PC-3 (cell line): ENCODE measurements around the gene GABBR2. TPM values are rescaled to one million over a fixed set of nuclear protein-coding genes. Genes with fewer than 3 reads are reported as not detected.

Experiments
- ATAC-seq: fragments of 200-7000 bp; cut with Tn5 transposase; 2 replicates; pipeline ENCODE4 v1.9.1; 2020; ENCODE audit warnings: mild to moderate bottlenecking, moderate library complexity
- BruUV-seq: library from RNA; stranded (reverse); fragments of 400-500 nt; replicated peaks from 2 replicates; lab custom pipeline; 2021; lab: Mats Ljungman, UMichigan
- CTCF ChIA-PET: fragments of 300-600 bp; sonication (Branson Sonifier 250); formaldehyde crosslinking; loops from one replicate; lab custom pipeline; 2022; ENCODE audit warnings: antibody characterized with exemption; lab: Charles Lee
- POLR2A ChIA-PET: fragments of 300-600 bp; sonication (Branson Sonifier 250); formaldehyde crosslinking; loops from one replicate; lab custom pipeline; 2022; ENCODE audit warnings: antibody characterized with exemption; ENCODE audit not compliant: unreplicated experiment; lab: Charles Lee
- DNase-seq: peaks from one replicate; pipeline ENCODE4 v3.0.0-alpha.2; 2015
- H2AFZ ChIP-seq: fragments of 300-600 bp; sonication (generic); 2 replicates; pipeline ENCODE4 v1.6.0; 2016; ENCODE audit warnings: antibody characterized with exemption, low read length
- H3F3A ChIP-seq: fragments of 300-600 bp; sonication (generic); one replicate; pipeline ENCODE4 v1.6.0; 2017; ENCODE audit warnings: antibody characterized with exemption, low read length, control low read depth, mild to moderate bottlenecking; ENCODE audit not compliant: unreplicated experiment
- H3K27ac ChIP-seq: fragments of 300-600 bp; sonication (generic); 2 replicates; pipeline ENCODE4 v1.5.1; 2016; ENCODE audit warnings: mild to moderate bottlenecking, low read length
- H3K27me3 ChIP-seq: fragments of 300-600 bp; sonication (generic); 2 replicates; pipeline ENCODE4 v1.6.1; 2016; ENCODE audit warnings: low read length, mixed read lengths
- H3K36me3 ChIP-seq: fragments of 300-600 bp; sonication (generic); 2 replicates; pipeline ENCODE4 v1.6.1; 2016; ENCODE audit warnings: low read depth, mixed run types, low read length, mixed read lengths
- H3K4me1 ChIP-seq: fragments of 300-600 bp; sonication (generic); 2 replicates; pipeline ENCODE4 v1.5.1; 2016; ENCODE audit warnings: low read length; ENCODE audit not compliant: insufficient read depth
- H3K4me2 ChIP-seq: fragments of 300-600 bp; sonication (generic); 2 replicates; pipeline ENCODE4 v1.6.0; 2016; ENCODE audit warnings: low read length
- H3K4me3 ChIP-seq: fragments of 300-600 bp; sonication (generic); 2 replicates; pipeline ENCODE4 v1.5.1; 2016; ENCODE audit warnings: mild to moderate bottlenecking, low read length, mixed read lengths
- H3K79me2 ChIP-seq: fragments of 300-600 bp; sonication (generic); 2 replicates; pipeline ENCODE4 v1.6.1; 2017; ENCODE audit warnings: low read length, mixed read lengths
- H3K9ac ChIP-seq: fragments of 300-600 bp; sonication (generic); 2 replicates; pipeline ENCODE4 v1.6.0; 2016; ENCODE audit warnings: mild to moderate bottlenecking, low read length
- H3K9me2 ChIP-seq: fragments of 300-600 bp; sonication (generic); replicated peaks from 2 replicates; pipeline ENCODE4 v1.6.1; 2016; ENCODE audit warnings: mixed run types, low read length, mixed read lengths
- H3K9me3 ChIP-seq: fragments of 300-600 bp; sonication (generic); 2 replicates; pipeline ENCODE4 v1.6.1; 2016; ENCODE audit warnings: low read length, mixed read lengths
- H4K20me1 ChIP-seq: fragments of 300-600 bp; sonication (generic); 2 replicates; pipeline ENCODE4 v1.6.1; 2016; ENCODE audit warnings: low read length, mixed read lengths
- EZH2 ChIP-seq: fragments of 300-600 bp; sonication (generic); IDR thresholded peaks from one replicate; pipeline ENCODE4 v1.6.1; 2017; ENCODE audit warnings: antibody characterized with exemption, mild to moderate bottlenecking, low read length; ENCODE audit not compliant: unreplicated experiment
- EZH2phosphoT487 ChIP-seq: fragments of 300-600 bp; sonication (generic); IDR thresholded peaks from 2 replicates; pipeline ENCODE4 v1.6.1; 2018; ENCODE audit warnings: mild to moderate bottlenecking, antibody characterized with exemption, low read length, borderline replicate concordance
- intact Hi-C: fragments of 100-400 bp; cut with micrococcal nuclease; formaldehyde crosslinking; loops from 2 replicates; pipeline ENCODE4 v1.9.0; 2023
- total RNA-seq: library from RNA; depleted of rRNA; stranded (reverse); fragments of >200 nt; gene quantifications from 2 replicates; pipeline ENCODE4 v1.2.3, GENCODE V29; 2014
- TF ChIP-seq, protein P1 (sequence below): fragments of 300-600 bp; sonication (generic); conservative IDR thresholded peaks from 2 replicates; pipeline ENCODE4 v1.5.1; 2017; ENCODE audit warnings: antibody characterized with exemption, low read depth, mild to moderate bottlenecking, low read length

Gene GABBR2
- total RNA-seq, 1 experiment from 2014 or later: 0.44 TPM

- ChIA-PET POLR2A (no interaction called here), CTCF (no interaction called here)
- no peak overlapping the region for H3K9ac ChIP-seq
- no peaks in the 10 kb centered on the region for H3K9me2 ChIP-seq
- H3K27me3 ChIP-seq: no peaks in the 10 kb centered on the region
- H3K4me1 ChIP-seq: peaks cover 6% of the 10 kb centered on the region
- no peaks in the 10 kb centered on the region for H3F3A ChIP-seq
- no peaks in the 10 kb centered on the region for H3K79me2 ChIP-seq
- H3K27ac ChIP-seq: no peak overlapping the region
- no TSS peak for BruUV-seq
- no peak for TF ChIP-seq EZH2phosphoT487
- no peak for TF ChIP-seq EZH2
- TF ChIP-seq, protein P1, sequence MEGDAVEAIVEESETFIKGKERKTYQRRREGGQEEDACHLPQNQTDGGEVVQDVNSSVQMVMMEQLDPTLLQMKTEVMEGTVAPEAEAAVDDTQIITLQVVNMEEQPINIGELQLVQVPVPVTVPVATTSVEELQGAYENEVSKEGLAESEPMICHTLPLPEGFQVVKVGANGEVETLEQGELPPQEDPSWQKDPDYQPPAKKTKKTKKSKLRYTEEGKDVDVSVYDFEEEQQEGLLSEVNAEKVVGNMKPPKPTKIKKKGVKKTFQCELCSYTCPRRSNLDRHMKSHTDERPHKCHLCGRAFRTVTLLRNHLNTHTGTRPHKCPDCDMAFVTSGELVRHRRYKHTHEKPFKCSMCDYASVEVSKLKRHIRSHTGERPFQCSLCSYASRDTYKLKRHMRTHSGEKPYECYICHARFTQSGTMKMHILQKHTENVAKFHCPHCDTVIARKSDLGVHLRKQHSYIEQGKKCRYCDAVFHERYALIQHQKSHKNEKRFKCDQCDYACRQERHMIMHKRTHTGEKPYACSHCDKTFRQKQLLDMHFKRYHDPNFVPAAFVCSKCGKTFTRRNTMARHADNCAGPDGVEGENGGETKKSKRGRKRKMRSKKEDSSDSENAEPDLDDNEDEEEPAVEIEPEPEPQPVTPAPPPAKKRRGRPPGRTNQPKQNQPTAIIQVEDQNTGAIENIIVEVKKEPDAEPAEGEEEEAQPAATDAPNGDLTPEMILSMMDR: no peak
- ATAC-seq: no peak
- no peak for DNase-seq
- no peak overlapping the region for H2AFZ ChIP-seq
- H4K20me1 ChIP-seq: no peaks in the 10 kb centered on the region
- H3K9me3 ChIP-seq: no peaks in the 10 kb centered on the region
- H3K36me3 ChIP-seq: no peaks in the 10 kb centered on the region
- H3K4me2 ChIP-seq: no peak overlapping the region
- H3K4me3 ChIP-seq: no peak overlapping the region
- intact Hi-C loops: no loop called here
Observed at GRCh38 chr9:98326459-98327248, 382.1 kb downstream of the GABBR2 start.

GRCh38 chr9:98324801-98325200, 383.9 kb downstream of the GABBR2 start:
- Histone ChIP-seq H3K9me2 (no peaks in the 10 kb centered on the region), H2AFZ (no peak overlapping the region), H3K9me3 (no peaks in the 10 kb centered on the region), H3K27me3 (no peaks in the 10 kb centered on the region), H3K4me1 (peaks cover 6% of the 10 kb centered on the region), H3F3A (no peaks in the 10 kb centered on the region), H3K9ac (no peak overlapping the region), H3K27ac (no peak overlapping the region), H3K4me3 (no peak overlapping the region), H3K4me2 (peak overlapping the region; percentile 29; the same call in 1 of the 2 replicates), H3K36me3 (no peaks in the 10 kb centered on the region), H4K20me1 (no peaks in the 10 kb centered on the region), H3K79me2 (no peaks in the 10 kb centered on the region)
- no peak for ATAC-seq
- no TSS peak for BruUV-seq
- intact Hi-C loops: no loop called here
- CTCF ChIA-PET: no interaction called here
- POLR2A ChIA-PET: no interaction called here
- DNase-seq: no peak
- TF ChIP-seq EZH2: no peak

GRCh38 chr9:98323831-98324135, 385.0 kb downstream of the GABBR2 start:
- H3K9me2 ChIP-seq: no peaks in the 10 kb centered on the region
- no peaks in the 10 kb centered on the region for H3K79me2 ChIP-seq
- H3K4me2 ChIP-seq: no peak overlapping the region
- H3F3A ChIP-seq: no peaks in the 10 kb centered on the region
- H3K4me3 ChIP-seq: no peak overlapping the region
- H3K9ac ChIP-seq: no peak overlapping the region
- DNase-seq (no peak), ATAC-seq (no peak)
- H4K20me1 ChIP-seq: no peaks in the 10 kb centered on the region
- H3K4me1 ChIP-seq: peaks cover 6% of the 10 kb centered on the region
- BruUV-seq: no TSS peak
- no peak overlapping the region for H2AFZ ChIP-seq
- ChIA-PET CTCF (no interaction called here), POLR2A (no interaction called here)
- H3K36me3 ChIP-seq: no peaks in the 10 kb centered on the region
- no peaks in the 10 kb centered on the region for H3K9me3 ChIP-seq
- intact Hi-C loops: no loop called here
- H3K27ac ChIP-seq: no peak overlapping the region
- H3K27me3 ChIP-seq: no peaks in the 10 kb centered on the region
- TF ChIP-seq EZH2phosphoT487: no peak
- TF ChIP-seq, protein P1: no peak
- no peak for TF ChIP-seq EZH2
